CD8-positive, alpha-beta memory T cell (primary cell): Measurements from ENCODE around the gene ATP12A. TPM values are rescaled to one million over a fixed set of nuclear protein-coding genes. Genes with fewer than 3 reads are reported as not detected.

Source experiments
- CTCF ChIA-PET: fragments of 350-600 bp; sonication (Branson Sonifier 250); formaldehyde crosslinking; loops from one replicate; lab custom pipeline; 2021; ENCODE audit warnings: antibody characterized with exemption; lab: Charles Lee
- POLR2A ChIA-PET: fragments of 350-600 bp; sonication (Branson Sonifier 250); formaldehyde crosslinking; loops from one replicate; lab custom pipeline; 2021; ENCODE audit warnings: antibody characterized with exemption; lab: Charles Lee
- DNase-seq, 5 donors: peaks; one replicate each; pipeline versions ENCODE4 v3.0.0 to v3.0.0-alpha.2; 2020 to 2022; ENCODE audit warnings: mixed read lengths in 1 of 5
- H3K27ac ChIP-seq: one replicate; pipeline ENCODE4 v1.7.0; 2013; ENCODE audit warnings: low read depth, mild to moderate bottlenecking, low read length, moderate library complexity
- H3K27me3 ChIP-seq: 2 replicates; pipeline ENCODE4 v1.7.0; 2013; ENCODE audit warnings: low read length, mild to moderate bottlenecking; ENCODE audit not compliant: insufficient read depth, poor library complexity, severe bottlenecking
- H3K36me3 ChIP-seq: 2 replicates; pipeline ENCODE4 v1.7.0; 2013; ENCODE audit warnings: mild to moderate bottlenecking, low read length, moderate library complexity; ENCODE audit not compliant: insufficient read depth
- H3K4me1 ChIP-seq: 2 replicates; pipeline ENCODE4 v1.7.0; 2013; ENCODE audit warnings: mild to moderate bottlenecking, low read length, moderate library complexity; ENCODE audit not compliant: insufficient read depth
- H3K4me3 ChIP-seq: 2 replicates; pipeline ENCODE4 v1.7.0; 2013; ENCODE audit warnings: mild to moderate bottlenecking, low read length
- H3K9me3 ChIP-seq: 2 replicates; pipeline ENCODE4 v1.7.0; 2013; ENCODE audit warnings: mild to moderate bottlenecking, low read length
- H3K27ac Mint-ChIP-seq, 8 donors: one replicate each; pipeline ENCODE4 v1.8.0; 2020 to 2021; ENCODE audit warnings: mixed read lengths in 8 of 8, mild to moderate bottlenecking in 6 of 8, inconsistent platforms in 3 of 8, moderate library complexity in 3 of 8
- H3K27me3 Mint-ChIP-seq, 2 donors: one replicate each; pipeline ENCODE4 v1.8.0; 2020 to 2021; ENCODE audit warnings: mixed read lengths in 2 of 2, mild to moderate bottlenecking in 1 of 2, moderate library complexity in 1 of 2
- H3K36me3 Mint-ChIP-seq, 3 donors: one replicate each; pipeline ENCODE4 v1.8.0; 2020 to 2021; ENCODE audit warnings: mixed read lengths in 3 of 3, inconsistent platforms in 1 of 3, mild to moderate bottlenecking in 1 of 3
- H3K4me1 Mint-ChIP-seq, 3 donors: one replicate each; pipeline ENCODE4 v1.8.0; 2020 to 2021; ENCODE audit warnings: mixed read lengths in 3 of 3, inconsistent platforms in 1 of 3, mild to moderate bottlenecking in 1 of 3
- H3K4me3 Mint-ChIP-seq, 7 donors: one replicate each; pipeline ENCODE4 v1.8.0; 2020 to 2021; ENCODE audit warnings: mixed read lengths in 7 of 7, mild to moderate bottlenecking in 6 of 7, moderate library complexity in 4 of 7, inconsistent platforms in 2 of 7
- H3K9me3 Mint-ChIP-seq, 5 donors: one replicate each; pipeline ENCODE4 v1.8.0; 2020 to 2022; ENCODE audit warnings: mixed read lengths in 5 of 5, mild to moderate bottlenecking in 3 of 5, moderate library complexity in 2 of 5, inconsistent platforms in 1 of 5
- polyA plus RNA-seq: library from polyadenylated mRNA; unstranded; fragments of 300-500 nt; fragmentation: Illumina TruSeq; gene quantifications from one replicate; pipeline ENCODE4 v1.2.3, GENCODE V29; 2021
- total RNA-seq, 2 experiments: library from RNA; stranded (reverse); gene quantifications; one replicate each; pipeline ENCODE4 v1.2.3, GENCODE V29; 2021

The ATP12A gene
- total and polyA plus RNA-seq, 3 experiments from 2014 or later = 4.9 to 6.1 TPM; not detected in 1

DNA sequence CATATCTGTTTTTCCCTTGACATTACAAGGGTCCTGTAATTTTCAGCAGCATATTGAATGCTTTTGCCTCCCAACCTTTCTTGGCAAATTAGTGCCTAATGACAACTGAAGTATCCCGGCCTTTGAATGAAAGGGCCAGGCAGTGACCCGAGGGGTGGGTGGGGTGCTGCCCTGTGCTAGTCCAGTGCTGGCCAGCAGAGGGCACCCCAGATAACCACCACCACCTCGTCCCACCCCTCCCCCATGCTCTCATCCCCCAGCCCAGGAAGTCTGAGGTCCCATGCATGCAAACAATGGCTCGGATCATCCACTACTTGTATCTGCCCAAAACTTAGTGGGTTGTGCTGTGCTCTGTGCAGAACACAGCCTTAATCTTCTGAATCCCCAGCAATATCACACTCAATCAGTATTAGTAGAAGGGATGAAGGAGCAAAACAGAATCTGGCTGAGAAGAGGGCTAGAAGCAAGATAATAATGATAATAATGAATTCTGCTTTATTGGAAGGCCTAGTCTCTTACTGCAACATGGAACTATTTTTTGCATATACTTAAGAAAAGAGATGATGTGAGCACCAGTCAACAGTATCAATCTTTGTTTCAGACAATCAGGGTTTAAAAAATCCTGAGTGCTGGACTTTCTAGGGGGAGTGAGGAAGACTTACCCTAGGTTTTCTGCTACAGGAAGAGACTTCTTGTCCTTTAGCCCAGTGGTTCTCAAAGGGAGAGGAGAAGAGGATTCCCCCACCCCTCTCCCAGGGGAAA, 3.8 kb downstream of the ATP12A start:
- no peak overlapping the region for H3K4me3 ChIP-seq
- Mint-ChIP-seq H3K27ac (peak overlapping the region in 5 of 8 donors; percentile 15 to 57 (median 39)), H3K27me3 (peaks cover 31 to 38% of the 10 kb centered on the region in 2 donors)

DNA sequence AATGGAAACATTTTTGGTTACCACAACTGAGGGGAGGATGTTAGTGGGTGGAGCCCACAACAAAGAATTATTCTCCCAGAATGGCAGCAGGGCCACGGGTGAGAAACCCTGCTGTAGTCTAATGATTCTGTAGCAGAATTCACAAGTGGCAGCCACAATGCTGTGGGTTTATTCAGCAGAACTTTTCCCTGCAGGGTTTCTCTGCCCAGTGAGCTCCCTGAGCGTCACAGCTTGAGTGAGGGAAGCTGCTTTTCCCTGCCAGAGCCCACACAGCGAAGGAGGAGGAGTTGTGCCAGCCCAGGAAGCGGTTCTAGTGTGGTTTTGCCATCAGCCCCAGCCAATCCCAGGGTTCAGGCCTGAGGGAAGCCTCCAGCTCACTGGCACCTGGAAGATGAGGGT, 4.4 kb downstream of the ATP12A start:
- ChIA-PET CTCF (interaction anchor here (1.2 to 2.1 kb wide), 3 partner anchors 12 to 104 kb away, joined by 4 to 12 read pairs (median 6); no protein-coding TSS in a partner anchor), POLR2A (no interaction called here)
- H3K9me3 Mint-ChIP-seq = no peaks in the 10 kb centered on the region
- Histone ChIP-seq H3K4me3 (no peak overlapping the region), H3K4me1 (peaks cover 35% of the 10 kb centered on the region), H3K36me3 (no peaks in the 10 kb centered on the region), H3K27ac (no peak overlapping the region), H3K27me3 (peaks cover 9% of the 10 kb centered on the region), H3K9me3 (no peaks in the 10 kb centered on the region)
- peak in 3 of 5 donors; percentile 43 to 55 (median 48) for DNase-seq
- H3K4me1 Mint-ChIP-seq = peaks cover 30 to 37% (median 32%) of the 10 kb centered on the region in 3 donors
- H3K27ac Mint-ChIP-seq = peak overlapping the region in 4 of 8 donors; percentile 15 to 63 (median 37)
- H3K27me3 Mint-ChIP-seq = peaks cover 30 to 38% of the 10 kb centered on the region in 2 donors
- H3K4me3 Mint-ChIP-seq = peak overlapping the region in 6 of 7 donors; percentile 21 to 84 (median 36)
- peaks cover 0 to 3% (median 0%) of the 10 kb centered on the region in 3 donors for H3K36me3 Mint-ChIP-seq

More for the DNA sequence above, 3.8 kb downstream of the ATP12A start:
- H3K36me3 ChIP-seq = no peaks in the 10 kb centered on the region
- H3K27ac ChIP-seq = no peak overlapping the region
- no peaks in the 10 kb centered on the region for H3K9me3 Mint-ChIP-seq
- ChIA-PET CTCF (interaction anchor here (1.2 to 3.2 kb wide), 5 partner anchors 12 to 103 kb away, joined by 4 to 15 read pairs (median 6); no protein-coding TSS in a partner anchor), POLR2A (no interaction called here)
- no peaks in the 10 kb centered on the region for H3K9me3 ChIP-seq
- peaks cover 30 to 39% (median 33%) of the 10 kb centered on the region in 3 donors for H3K4me1 Mint-ChIP-seq
- peak; percentile 27 to 75 (median 46) for DNase-seq
- H3K4me3 Mint-ChIP-seq = peak overlapping the region; percentile 21 to 84 (median 30)
- H3K36me3 Mint-ChIP-seq = peaks cover 0 to 3% (median 0%) of the 10 kb centered on the region in 3 donors
- H3K27me3 ChIP-seq = peaks cover 12% of the 10 kb centered on the region
- peaks cover 35% of the 10 kb centered on the region for H3K4me1 ChIP-seq

GRCh38 chr13:24685314-24685713, 5.1 kb downstream of the ATP12A start:
- no peak for DNase-seq
- peak overlapping the region in 1 of 7 donors; percentile 0 for H3K4me3 Mint-ChIP-seq
- Histone ChIP-seq H3K27me3 (peaks cover 3% of the 10 kb centered on the region), H3K4me3 (no peak overlapping the region), H3K27ac (no peak overlapping the region), H3K9me3 (no peaks in the 10 kb centered on the region), H3K4me1 (peaks cover 29% of the 10 kb centered on the region), H3K36me3 (no peaks in the 10 kb centered on the region)
- peaks cover 28 to 32% (median 28%) of the 10 kb centered on the region in 3 donors for H3K4me1 Mint-ChIP-seq
- H3K36me3 Mint-ChIP-seq = peaks cover 0 to 3% (median 0%) of the 10 kb centered on the region in 3 donors
- H3K27me3 Mint-ChIP-seq = peaks cover 30 to 41% of the 10 kb centered on the region in 2 donors
- peak overlapping the region in 1 of 8 donors; percentile 56 for H3K27ac Mint-ChIP-seq
- no peaks in the 10 kb centered on the region for H3K9me3 Mint-ChIP-seq
- ChIA-PET POLR2A (no interaction called here), CTCF (interaction anchor here (0.8 to 2.1 kb wide), 4 partner anchors 12 to 104 kb away, joined by 3 to 12 read pairs (median 5); no protein-coding TSS in a partner anchor)

DNA sequence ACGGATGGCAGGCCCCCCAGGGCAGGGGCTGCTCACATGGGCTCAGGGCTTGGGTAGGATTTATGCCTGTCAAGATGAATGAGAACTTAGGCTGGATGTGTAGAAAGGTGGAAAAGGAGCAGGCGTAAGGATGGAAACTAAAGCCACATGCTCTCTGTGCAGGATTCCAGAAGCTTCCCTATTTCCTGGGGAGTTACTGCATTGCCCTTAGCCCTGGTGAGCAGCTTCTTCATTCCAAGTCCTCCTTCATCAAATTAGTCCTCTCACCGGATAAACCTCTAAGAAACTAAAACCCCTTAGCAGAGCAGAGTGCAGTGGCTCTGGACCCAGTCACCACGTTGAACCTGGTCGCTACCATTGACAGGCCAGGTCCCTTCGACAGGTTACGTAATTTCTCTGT, 7.4 kb downstream of the ATP12A start:
- CTCF ChIA-PET = interaction anchor here (0.9 to 1.3 kb wide), 2 partner anchors 16 to 161 kb away, joined by 3 read pairs; no protein-coding TSS in a partner anchor
- no peak for DNase-seq
- Histone ChIP-seq H3K4me1 (peaks cover 25% of the 10 kb centered on the region), H3K4me3 (no peak overlapping the region), H3K27ac (no peak overlapping the region), H3K9me3 (no peaks in the 10 kb centered on the region), H3K27me3 (peaks cover 3% of the 10 kb centered on the region), H3K36me3 (no peaks in the 10 kb centered on the region)
- H3K4me3 Mint-ChIP-seq = no peak overlapping the region
- POLR2A ChIA-PET = no interaction called here
- H3K27ac Mint-ChIP-seq = no peak overlapping the region
- H3K4me1 Mint-ChIP-seq = peaks cover 27 to 28% (median 28%) of the 10 kb centered on the region in 3 donors
- no peaks in the 10 kb centered on the region for H3K9me3 Mint-ChIP-seq
- peaks cover 29 to 60% of the 10 kb centered on the region in 2 donors for H3K27me3 Mint-ChIP-seq
- peaks cover 0 to 3% (median 0%) of the 10 kb centered on the region in 3 donors for H3K36me3 Mint-ChIP-seq

GRCh38 chr13:24688111-24688510, 7.9 kb downstream of the ATP12A start:
- no peaks in the 10 kb centered on the region for H3K9me3 Mint-ChIP-seq
- H3K27me3 Mint-ChIP-seq = peaks cover 29 to 65% of the 10 kb centered on the region in 2 donors
- no peak for DNase-seq
- H3K36me3 Mint-ChIP-seq = peaks cover 0 to 3% (median 0%) of the 10 kb centered on the region in 3 donors
- no peak overlapping the region for H3K4me3 ChIP-seq
- CTCF ChIA-PET = interaction anchor here (1.1 to 1.3 kb wide), 2 partner anchors 11 to 16 kb away, joined by 3 read pairs; no protein-coding TSS in a partner anchor
- H3K36me3 ChIP-seq = no peaks in the 10 kb centered on the region
- H3K4me1 Mint-ChIP-seq = peaks cover 26 to 28% (median 28%) of the 10 kb centered on the region in 3 donors
- H3K4me3 Mint-ChIP-seq = no peak overlapping the region
- H3K9me3 ChIP-seq = no peaks in the 10 kb centered on the region
- H3K27me3 ChIP-seq = peaks cover 3% of the 10 kb centered on the region
- H3K4me1 ChIP-seq = peaks cover 25% of the 10 kb centered on the region
- no peak overlapping the region for H3K27ac Mint-ChIP-seq
- POLR2A ChIA-PET = no interaction called here
- H3K27ac ChIP-seq = no peak overlapping the region

- POLR2A ChIA-PET = no interaction called here
- CTCF ChIA-PET = interaction anchor here (1.1 kb wide), 1 partner anchor 11 kb away, joined by 3 read pairs; no protein-coding TSS in a partner anchor
- H3K4me3 Mint-ChIP-seq = no peak overlapping the region
- peaks cover 0 to 2% (median 0%) of the 10 kb centered on the region in 5 donors for H3K9me3 Mint-ChIP-seq
- no peaks in the 10 kb centered on the region for H3K9me3 ChIP-seq
- H3K36me3 Mint-ChIP-seq = peaks cover 0 to 3% (median 0%) of the 10 kb centered on the region in 3 donors
- peaks cover 3% of the 10 kb centered on the region for H3K27me3 ChIP-seq
- DNase-seq = no peak
- no peaks in the 10 kb centered on the region for H3K36me3 ChIP-seq
- no peak overlapping the region for H3K27ac Mint-ChIP-seq
- H3K4me3 ChIP-seq = no peak overlapping the region
- peaks cover 21% of the 10 kb centered on the region for H3K4me1 ChIP-seq
- peaks cover 21 to 27% (median 24%) of the 10 kb centered on the region in 3 donors for H3K4me1 Mint-ChIP-seq
- H3K27ac ChIP-seq = no peak overlapping the region
- H3K27me3 Mint-ChIP-seq = peaks cover 30 to 74% of the 10 kb centered on the region in 2 donors
Measured at GRCh38 chr13:24688950-24689349, 8.7 kb downstream of the ATP12A start.

DNA sequence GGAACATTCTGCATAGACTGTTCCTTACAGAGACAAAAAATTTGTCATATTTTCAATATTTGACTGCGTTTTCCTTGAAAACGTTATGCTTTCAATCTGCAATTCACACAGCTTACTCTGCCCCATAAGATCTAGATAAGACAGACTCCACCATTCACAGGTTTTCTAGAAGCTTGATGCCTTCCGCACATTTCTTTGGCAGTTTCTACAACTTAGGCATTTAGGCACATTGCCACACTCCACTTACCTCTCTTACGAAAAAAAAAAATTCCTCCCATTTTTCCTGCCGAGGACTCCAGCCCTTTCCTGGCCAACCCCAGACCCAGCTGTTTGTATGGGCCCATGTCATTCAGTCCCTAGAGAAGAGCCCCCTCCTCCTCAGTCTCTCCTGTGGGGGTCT, 11.2 kb downstream of the ATP12A start:
- peaks cover 0 to 2% (median 0%) of the 10 kb centered on the region in 5 donors for H3K9me3 Mint-ChIP-seq
- no peak overlapping the region for H3K4me3 Mint-ChIP-seq
- H3K27ac ChIP-seq = no peak overlapping the region
- H3K27me3 ChIP-seq = peaks cover 3% of the 10 kb centered on the region
- ChIA-PET CTCF (interaction anchor here (1.3 to 1.9 kb wide), 3 partner anchors 10 to 85 kb away, joined by 5 to 6 read pairs (median 5); no protein-coding TSS in a partner anchor), POLR2A (no interaction called here)
- peaks cover 6 to 12% (median 12%) of the 10 kb centered on the region in 3 donors for H3K4me1 Mint-ChIP-seq
- H3K9me3 ChIP-seq = no peaks in the 10 kb centered on the region
- no peak overlapping the region for H3K27ac Mint-ChIP-seq
- H3K4me3 ChIP-seq = no peak overlapping the region
- peaks cover 0 to 3% (median 0%) of the 10 kb centered on the region in 3 donors for H3K36me3 Mint-ChIP-seq
- H3K27me3 Mint-ChIP-seq = peaks cover 26 to 75% of the 10 kb centered on the region in 2 donors
- DNase-seq = no peak
- peaks cover 6% of the 10 kb centered on the region for H3K4me1 ChIP-seq
- H3K36me3 ChIP-seq = no peaks in the 10 kb centered on the region
